Endometrial microvascular endothelial cells (primary cell): ENCODE results near the gene CERS1. TPM values are rescaled to one million over a fixed set of nuclear protein-coding genes. Genes with fewer than 3 reads are reported as not detected.

Experiments used
- in situ Hi-C: cut with HindIII; loops from 2 replicates; pipeline ENCODE4 v1.10.0; 2017; ENCODE audit warnings: low sequenced_read_pairs, low pct_unique_long_range_greater_than_20kb; ENCODE audit errors: inconsistent ontology term
- total RNA-seq: library from RNA; depleted of rRNA; stranded (reverse); fragments of >200 nt; gene quantifications from one replicate; pipeline ENCODE4 v1.2.3, GENCODE V29; 2015; ENCODE audit errors: inconsistent ontology term

The CERS1 gene
- total RNA-seq, 1 donor from 2014 or later, result not detected

- in situ Hi-C loops, result no loop called here
These were observed 65.5 kb downstream of the CERS1 start for GRCh38 chr19:18830488-18830887.

DNA sequence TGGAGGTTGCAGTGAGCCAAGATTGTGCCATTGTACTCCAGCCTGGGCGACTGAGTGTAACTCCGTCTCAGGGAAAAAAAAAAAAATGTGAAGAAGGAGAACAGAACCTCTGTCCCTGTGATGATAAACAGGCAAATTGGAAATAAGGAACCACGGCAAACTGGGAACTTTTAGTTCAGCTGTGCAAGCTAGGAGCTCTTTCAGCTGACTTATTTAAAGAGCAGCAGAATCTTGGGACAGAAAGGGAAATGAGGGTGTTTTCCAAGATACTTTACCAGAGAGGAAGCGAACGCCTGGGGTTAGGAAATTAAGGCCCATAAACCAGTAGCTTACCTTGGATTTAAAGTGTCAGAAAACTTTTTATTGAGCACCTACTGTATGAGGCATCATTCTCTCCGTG, 67.2 kb downstream of the CERS1 start:
- in situ Hi-C loops, result no loop called here

Other genes with a start within 250 kb of the CERS1 start
- gene CRTC1, start 212.5 kb downstream of the CERS1 start, total RNA-seq, result 2.3 TPM
- gene COMP, start 104.9 kb downstream of the CERS1 start, total RNA-seq, result not detected
- 51.3 TPM for gene UPF1, start 64.2 kb downstream of the CERS1 start, total RNA-seq
- gene COPE, start 23.2 kb upstream of the CERS1 start, total RNA-seq, result 281 TPM
- gene DDX49, start 23.6 kb upstream of the CERS1 start, total RNA-seq, result 97.8 TPM
- 80.6 TPM for gene HOMER3, start 45.1 kb upstream of the CERS1 start, total RNA-seq
- 19.5 TPM for gene SUGP2, start 137.4 kb upstream of the CERS1 start, total RNA-seq
- 63.6 TPM for gene ARMC6, start 137.4 kb upstream of the CERS1 start, total RNA-seq
- gene SLC25A42, start 167.8 kb upstream of the CERS1 start, total RNA-seq, result 1.2 TPM
- 25.1 TPM for gene TMEM161A, start 242.3 kb upstream of the CERS1 start, total RNA-seq